Measurements from ENCODE around the gene CYP27C1.

CYP27C1 gene

GRCh38 chr2:127191331-127192219 lies 28.5 kb downstream of the CYP27C1 start:
- DNase-seq (ENCODE audit: low read depth) = no peak

- DNase-seq (ENCODE audit: low read depth) = no peak
These were observed 31.3 kb downstream of the CYP27C1 start for GRCh38 chr2:127188797-127189196.

GRCh38 chr2:127187831-127188230 lies 32.3 kb downstream of the CYP27C1 start:
- no peak for DNase-seq (ENCODE audit: low read depth)

DNA sequence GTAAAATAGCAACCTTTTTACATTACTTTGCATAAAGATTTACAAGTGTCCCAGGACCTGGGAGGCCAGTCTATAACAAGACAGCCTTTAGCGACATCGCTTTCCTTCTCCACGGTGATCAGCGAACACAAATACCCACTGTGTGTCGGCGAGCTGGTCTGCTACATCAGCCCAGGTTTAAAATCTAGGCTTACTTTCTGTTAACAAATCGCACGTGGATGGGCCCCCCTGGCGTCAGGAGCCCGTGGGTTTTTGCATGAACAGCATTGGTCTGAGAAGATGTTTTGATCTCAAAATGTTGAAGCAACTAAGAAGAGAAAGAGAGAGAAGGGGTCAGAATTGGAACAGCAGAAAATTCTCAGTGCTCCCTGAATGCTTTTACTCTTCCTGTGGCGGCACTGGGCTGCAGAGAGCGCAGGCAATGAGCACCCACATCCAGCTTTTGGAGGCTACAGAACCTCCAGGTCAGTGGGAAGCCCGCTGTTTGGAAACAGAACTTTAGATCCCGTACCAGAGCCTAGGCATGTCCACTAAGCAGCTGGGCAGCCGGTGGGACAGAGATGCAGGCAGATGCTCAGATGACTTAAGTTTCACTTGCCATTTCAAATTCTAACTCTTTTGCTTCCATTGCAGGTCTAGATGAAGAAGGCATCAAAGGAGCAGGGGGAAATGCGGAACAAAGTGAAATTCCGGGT lies 32.9 kb downstream of the CYP27C1 start:
- DNase-seq (ENCODE audit: low read depth) = no peak

DNA sequence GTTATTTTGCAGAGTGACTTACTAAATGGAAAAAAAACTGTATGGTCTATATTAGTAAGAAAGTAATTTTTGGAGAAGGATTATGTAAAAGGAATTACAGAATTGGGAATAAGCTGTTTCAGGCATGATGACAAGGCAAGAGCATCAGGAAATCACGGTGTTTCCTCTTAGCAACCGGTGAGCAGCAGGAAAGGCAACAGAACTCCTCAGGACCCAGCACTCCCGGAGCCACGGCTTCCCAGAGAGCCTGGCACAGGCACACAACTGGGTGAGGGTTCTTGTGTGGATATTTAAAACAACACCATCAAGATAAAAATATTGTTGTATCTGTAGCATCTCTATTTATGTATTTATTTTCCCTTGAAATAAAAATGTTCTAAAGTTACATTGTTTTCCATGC lies 34.4 kb downstream of the CYP27C1 start:
- DNase-seq (ENCODE audit: low read depth) = no peak

GRCh38 chr2:127185093-127185492 lies 35.0 kb downstream of the CYP27C1 start:
- no peak for DNase-seq (ENCODE audit: low read depth)

DNA sequence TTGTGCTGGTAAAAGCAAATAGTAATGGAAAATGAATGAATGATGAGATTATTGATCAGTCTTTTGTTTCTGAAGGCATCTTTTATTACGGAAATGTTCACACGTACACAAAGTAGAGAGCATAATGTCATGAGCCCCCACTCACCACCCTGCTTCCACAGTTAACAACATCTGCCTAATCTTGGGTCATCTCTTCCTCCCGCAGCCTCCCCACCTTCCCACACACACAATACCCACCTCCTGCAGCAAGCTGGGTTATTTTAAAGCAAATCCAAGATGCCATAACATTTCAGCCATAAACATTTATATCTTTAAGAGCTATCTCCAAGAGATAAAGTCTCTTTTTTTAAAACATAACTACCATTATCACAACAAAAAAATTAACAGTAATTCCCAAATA lies 36.3 kb downstream of the CYP27C1 start:
- DNase-seq (ENCODE audit: low read depth) = no peak

- no peak for DNase-seq (ENCODE audit: low read depth)
These were observed 37.3 kb downstream of the CYP27C1 start for GRCh38 chr2:127182626-127183458.

DNA sequence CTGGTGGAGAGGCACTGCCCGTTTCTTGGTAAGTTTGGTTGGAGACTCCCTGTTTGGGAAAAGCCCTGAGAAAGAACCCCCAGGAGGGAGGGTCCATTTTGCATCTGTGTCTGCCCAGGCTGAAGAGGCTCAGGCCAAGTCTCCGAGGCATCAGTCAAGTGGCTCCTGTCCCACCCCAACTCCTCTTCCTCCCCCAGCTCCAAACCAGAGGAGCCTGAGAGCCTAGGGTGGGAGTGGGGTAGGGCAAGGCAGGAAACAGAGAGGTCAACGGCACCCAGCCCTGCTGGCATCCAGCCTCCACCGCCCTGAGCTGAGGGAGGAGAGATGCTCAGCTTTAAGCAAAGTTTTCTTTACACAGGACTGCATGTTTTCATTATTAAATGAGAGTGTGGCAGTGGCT lies 38.2 kb downstream of the CYP27C1 start:
- no peak for DNase-seq (ENCODE audit: low read depth)

DNA sequence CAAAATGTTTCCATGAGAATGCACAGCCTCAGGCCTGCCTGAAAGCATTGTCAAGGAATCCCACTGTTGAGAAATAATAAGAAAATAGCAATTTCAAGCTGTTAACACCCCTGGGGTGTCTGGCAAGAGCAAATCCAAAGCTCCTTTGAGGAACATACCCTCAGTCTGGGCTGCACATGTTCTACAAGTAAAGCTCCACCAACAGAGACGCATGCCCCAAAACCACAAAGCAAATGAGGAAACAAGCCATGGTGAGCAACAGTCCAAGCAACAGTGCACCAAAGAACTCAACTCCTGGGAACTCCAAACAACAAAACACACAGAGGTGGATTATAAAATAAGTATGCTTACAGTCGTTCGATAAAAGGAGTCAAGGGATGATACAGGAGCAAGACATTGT lies 40.3 kb downstream of the CYP27C1 start:
- no peak for DNase-seq (ENCODE audit: low read depth)

DNA sequence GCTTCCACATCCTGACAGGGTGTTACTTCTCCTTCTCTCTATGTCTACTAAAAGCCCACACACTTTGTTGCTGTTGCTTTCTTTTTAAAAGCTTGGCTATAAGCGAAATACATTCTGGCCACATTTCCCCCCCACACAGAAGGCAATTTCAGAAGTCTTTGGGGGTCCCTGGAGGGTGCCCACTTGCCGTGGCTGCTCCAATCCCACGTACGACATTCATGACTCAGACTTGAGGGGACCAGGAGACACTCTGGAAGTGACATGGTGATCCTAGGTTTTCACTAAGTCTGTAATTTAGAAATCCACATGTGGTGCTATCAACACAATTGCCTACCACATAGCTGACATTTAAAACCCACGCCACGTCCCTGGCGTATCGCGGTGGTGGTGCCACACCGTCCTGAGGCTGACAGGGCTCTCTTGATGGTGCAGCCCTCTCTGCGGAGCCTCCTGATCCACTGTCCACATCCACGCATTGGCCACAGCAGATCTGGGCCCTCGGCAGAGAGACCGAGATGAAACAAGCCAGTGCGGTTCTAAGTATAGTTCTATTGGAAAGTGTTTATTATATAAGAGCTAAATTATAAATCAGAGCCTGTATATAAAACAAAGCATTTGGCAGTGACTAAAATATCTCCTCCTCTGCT lies 42.4 kb downstream of the CYP27C1 start:
- DNase-seq (ENCODE audit: low read depth) = no peak

DNA sequence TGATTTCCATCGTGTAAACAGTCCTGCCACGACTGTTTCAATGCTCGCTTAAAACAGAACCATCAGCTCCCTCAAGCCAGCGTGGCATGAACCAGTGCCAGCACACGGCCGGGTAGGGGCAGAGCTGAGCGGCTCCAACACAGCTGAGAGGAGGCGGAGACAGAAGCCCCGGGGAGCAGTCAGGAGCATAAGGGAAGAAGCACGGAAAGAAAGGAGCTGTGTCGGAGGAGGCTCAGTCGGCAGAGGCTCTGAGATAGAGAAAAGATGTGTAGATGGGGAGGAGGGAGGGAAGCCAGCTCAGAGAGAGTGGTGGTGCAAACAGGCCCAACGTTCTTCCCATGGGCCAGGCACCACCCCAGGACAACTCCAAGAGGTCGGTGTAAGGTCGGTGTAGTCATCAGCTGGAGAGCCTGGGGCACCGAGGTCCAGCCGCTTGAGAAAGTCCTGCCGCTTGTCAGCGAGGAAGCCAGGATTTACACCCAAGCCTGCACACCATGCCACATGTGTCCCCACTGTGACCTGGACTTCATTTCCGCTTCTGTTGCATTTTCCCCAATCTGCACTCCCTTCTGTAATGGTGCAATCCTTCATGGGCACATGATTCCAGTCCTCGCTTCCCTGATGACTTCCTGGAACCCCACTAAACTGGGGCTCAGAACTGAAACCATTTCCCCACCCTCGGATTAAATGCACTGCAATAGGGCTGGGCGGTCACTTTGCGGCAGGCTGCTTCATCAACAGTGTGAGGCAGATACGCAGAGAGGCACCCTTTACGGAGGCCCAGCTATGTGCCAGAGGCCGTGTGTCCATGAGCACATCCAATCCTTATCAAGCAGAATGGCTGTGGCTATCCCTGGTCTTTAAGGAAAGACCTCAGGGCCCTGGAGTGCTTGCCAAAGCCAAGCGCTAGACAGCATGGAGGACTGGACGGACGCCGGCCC lies 43.5 kb downstream of the CYP27C1 start:
- DNase-seq (ENCODE audit: low read depth) = no peak

GRCh38 chr2:127175751-127176354 lies 44.2 kb downstream of the CYP27C1 start:
- no peak for DNase-seq (ENCODE audit: low read depth)

DNA sequence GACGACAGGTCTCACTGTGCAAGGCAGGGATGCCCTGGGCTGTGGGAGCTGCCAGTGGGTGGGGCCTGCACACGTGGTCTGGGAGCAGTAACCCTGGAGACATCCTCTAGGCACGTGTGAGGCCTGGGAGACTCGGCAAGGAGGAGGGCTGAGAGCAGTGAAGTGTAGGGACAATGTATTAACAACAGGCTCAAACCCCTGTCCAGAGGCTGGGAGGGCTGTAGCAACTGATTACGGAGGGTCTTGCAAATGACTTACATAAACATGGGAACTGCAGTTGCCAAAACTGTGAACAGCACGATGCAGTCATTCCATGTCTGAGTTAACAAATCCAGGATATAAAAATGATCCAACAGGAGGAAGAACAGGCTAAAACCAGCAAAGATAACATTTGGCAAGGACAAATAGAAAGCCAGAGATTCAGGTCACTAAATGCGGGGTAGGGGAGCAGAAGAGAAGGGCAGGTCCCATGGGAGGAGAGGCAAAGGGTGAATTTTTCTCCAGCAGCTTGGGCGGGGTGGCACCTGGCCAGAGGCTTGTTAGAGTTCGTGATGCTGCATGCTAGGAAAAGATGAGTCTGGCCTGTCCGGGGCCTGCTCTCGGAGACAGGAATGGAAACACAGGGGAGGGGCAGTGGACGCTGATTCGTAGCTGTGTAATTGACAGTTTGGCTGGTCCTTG lies 44.9 kb downstream of the CYP27C1 start:
- DNase-seq (ENCODE audit: low read depth) = no peak

- DNase-seq (ENCODE audit: low read depth) = no peak
These were observed 45.5 kb downstream of the CYP27C1 start for GRCh38 chr2:127174640-127175039.

DNA sequence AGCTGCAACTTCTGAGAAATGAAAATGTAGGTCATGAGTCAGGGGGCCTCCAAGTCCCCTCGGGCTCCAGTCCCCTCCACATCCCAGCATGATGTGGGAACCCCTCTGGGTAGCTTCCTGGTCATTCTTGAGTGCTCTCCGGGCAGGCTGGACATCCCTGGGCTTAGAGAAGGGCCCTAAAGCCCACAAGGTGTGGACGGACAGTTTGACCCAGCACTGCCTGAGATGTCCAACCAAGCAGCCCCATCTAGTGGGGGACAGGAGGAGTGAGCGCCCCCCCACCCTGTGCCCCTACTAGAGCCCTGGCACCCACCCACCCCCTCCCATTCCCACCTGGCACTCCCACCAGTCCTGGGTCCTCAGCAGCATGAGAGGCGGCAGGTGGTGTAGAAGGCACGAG lies 46.0 kb downstream of the CYP27C1 start:
- no peak for DNase-seq (ENCODE audit: low read depth)

DNA sequence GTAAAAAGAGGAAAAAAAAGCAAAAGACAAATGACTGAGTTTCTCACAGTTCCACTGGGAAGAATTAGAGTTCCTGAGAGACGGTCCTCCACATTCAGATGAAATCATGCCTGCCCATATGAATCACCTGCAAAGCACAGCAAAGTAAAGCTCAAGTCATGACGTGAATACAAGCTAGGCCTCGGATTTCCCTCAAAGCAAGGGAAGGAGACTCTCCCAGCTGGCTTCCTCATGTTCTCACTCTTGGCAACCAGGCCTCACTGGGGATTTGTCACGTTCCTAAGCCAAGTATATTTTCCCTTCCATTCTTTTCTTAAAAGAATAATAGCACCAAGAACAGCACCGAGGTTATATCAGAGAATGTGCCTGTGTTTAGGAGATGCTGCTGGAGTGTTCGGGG lies 47.0 kb downstream of the CYP27C1 start:
- no peak for DNase-seq (ENCODE audit: low read depth)

GRCh38 chr2:127172306-127172705 lies 47.8 kb downstream of the CYP27C1 start:
- DNase-seq (ENCODE audit: low read depth) = no peak

GRCh38 chr2:127170452-127171197 lies 49.5 kb downstream of the CYP27C1 start:
- DNase-seq (ENCODE audit: low read depth) = no peak

All from stimulated activated CD8-positive, alpha-beta memory T cell treated with anti-CD3 and anti-CD28 coated beads, Interleukin-15, amount 100 ng/mL, for 24 hours (primary cell).